ENCODE measurements around the gene CLC.
"Not testable (repeated sequence)": the region's sequence is repeated elsewhere in the genome, so short reads cannot be mapped to it uniquely, and the experiment has no call there.

The CLC gene

GRCh38 chr19:39737891-39738290 is at the start of gene CLC:
CLC (minus strand) TSS chr19:39738029; CDS start chr19:39737952, 77 bp downstream.
- no peak for DNase-seq

- no peak for DNase-seq
Observed at GRCh38 chr19:39780894-39781293, 43.1 kb upstream of the CLC start.

- no peak for DNase-seq
Observed at GRCh38 chr19:39778763-39779162, 40.9 kb upstream of the CLC start, which contains the start of gene LEUTX. LEUTX (plus strand) TSS chr19:39778854; CDS start chr19:39778921, 67 bp downstream.

GRCh38 chr19:39768786-39769185 is 31.0 kb upstream of the CLC start:
- DNase-seq = no peak

GRCh38 chr19:39768334-39768733 is 30.5 kb upstream of the CLC start:
- DNase-seq = no peak

- DNase-seq = peak; percentile 37
Observed at GRCh38 chr19:39765091-39766076, 27.6 kb upstream of the CLC start.

- DNase-seq = not testable (repeated sequence)
Observed at GRCh38 chr19:39761851-39762250, 24.0 kb upstream of the CLC start.

- no peak for DNase-seq
Observed at GRCh38 chr19:39759457-39760184, 21.8 kb upstream of the CLC start.

- DNase-seq = no peak
Observed at GRCh38 chr19:39754971-39755370, 17.1 kb upstream of the CLC start.

GRCh38 chr19:39754544-39754943 is 16.7 kb upstream of the CLC start:
- no peak for DNase-seq

GRCh38 chr19:39752795-39753194 is 15.0 kb upstream of the CLC start:
- no peak for DNase-seq

GRCh38 chr19:39752390-39752789 is 14.6 kb upstream of the CLC start:
- no peak for DNase-seq

GRCh38 chr19:39749981-39750380 is 12.2 kb upstream of the CLC start:
- no peak for DNase-seq

- DNase-seq = no peak
Observed at GRCh38 chr19:39746836-39747529, 9.2 kb upstream of the CLC start.

GRCh38 chr19:39745643-39746042 is 7.8 kb upstream of the CLC start:
- DNase-seq = no peak

GRCh38 chr19:39740395-39740794 is 2.6 kb upstream of the CLC start:
- DNase-seq = no peak

GRCh38 chr19:39738814-39739213 is 985 bp upstream of the CLC start:
- DNase-seq = no peak

GRCh38 chr19:39737351-39737750 is 478 bp downstream of the CLC start:
- DNase-seq = no peak

- DNase-seq = no peak
Observed at GRCh38 chr19:39736088-39736487, 1.7 kb downstream of the CLC start.

- no peak for DNase-seq
Observed at GRCh38 chr19:39735688-39736087, 2.1 kb downstream of the CLC start.

GRCh38 chr19:39733841-39734240 is 4.0 kb downstream of the CLC start:
- no peak for DNase-seq

- DNase-seq = no peak
Observed at GRCh38 chr19:39731685-39732084, 6.1 kb downstream of the CLC start.

GRCh38 chr19:39729594-39729993 is 8.2 kb downstream of the CLC start:
- DNase-seq = no peak
